Measurements from ENCODE around the gene PRKCH. TPM values are rescaled to one million over a fixed set of nuclear protein-coding genes. Genes with fewer than 3 reads are reported as not detected.

PRKCH gene
- total RNA-seq, 1 experiment from 2014 or later = 5.8 TPM

GRCh38 chr14:61489932-61490331 lies 168.6 kb downstream of the PRKCH start:
- peak; percentile 81 for DNase-seq (ENCODE audit: low read depth)

- no peak for DNase-seq (ENCODE audit: low read depth)
Measured at GRCh38 chr14:61491224-61491623, 169.8 kb downstream of the PRKCH start.

GRCh38 chr14:61491876-61492434 lies 170.6 kb downstream of the PRKCH start:
- no peak for DNase-seq (ENCODE audit: low read depth)

- no peak for DNase-seq (ENCODE audit: low read depth)
Measured at GRCh38 chr14:61492474-61492873, 171.1 kb downstream of the PRKCH start.

GRCh38 chr14:61493239-61493638 lies 171.9 kb downstream of the PRKCH start:
- peak; percentile 84 for DNase-seq (ENCODE audit: low read depth)

- no peak for DNase-seq (ENCODE audit: low read depth)
Measured at GRCh38 chr14:61494018-61494417, 172.6 kb downstream of the PRKCH start.

GRCh38 chr14:61495809-61496208 lies 174.4 kb downstream of the PRKCH start:
- DNase-seq (ENCODE audit: low read depth) = no peak

- peak; percentile 42 for DNase-seq (ENCODE audit: low read depth)
Measured at GRCh38 chr14:61498303-61498702, 176.9 kb downstream of the PRKCH start.

GRCh38 chr14:61498811-61499210 lies 177.4 kb downstream of the PRKCH start:
- DNase-seq (ENCODE audit: low read depth) = peak; percentile 66

GRCh38 chr14:61499991-61500390 lies 178.6 kb downstream of the PRKCH start:
- DNase-seq (ENCODE audit: low read depth) = no peak

- no peak for DNase-seq (ENCODE audit: low read depth)
Measured at GRCh38 chr14:61501714-61502458, 180.5 kb downstream of the PRKCH start.

- peak; percentile 51 for DNase-seq (ENCODE audit: low read depth)
Measured at GRCh38 chr14:61502459-61503093, 181.2 kb downstream of the PRKCH start.

- no peak for DNase-seq (ENCODE audit: low read depth)
Measured at GRCh38 chr14:61503167-61503801, 181.9 kb downstream of the PRKCH start.

GRCh38 chr14:61504901-61505300 lies 183.5 kb downstream of the PRKCH start:
- DNase-seq (ENCODE audit: low read depth) = no peak

- DNase-seq (ENCODE audit: low read depth) = no peak
Measured at GRCh38 chr14:61505815-61506809, 184.7 kb downstream of the PRKCH start.

- no peak for DNase-seq (ENCODE audit: low read depth)
Measured at GRCh38 chr14:61508526-61508925, 187.1 kb downstream of the PRKCH start.

- DNase-seq (ENCODE audit: low read depth) = no peak
Measured at GRCh38 chr14:61510736-61511557, 189.6 kb downstream of the PRKCH start.

GRCh38 chr14:61511558-61511948 lies 190.2 kb downstream of the PRKCH start:
- DNase-seq (ENCODE audit: low read depth) = no peak

GRCh38 chr14:61512026-61512834 lies 190.9 kb downstream of the PRKCH start:
- DNase-seq (ENCODE audit: low read depth) = no peak

Measured in Daoy (cell line).